Measurements from ENCODE around the gene LHX3.

LHX3 gene

DNA sequence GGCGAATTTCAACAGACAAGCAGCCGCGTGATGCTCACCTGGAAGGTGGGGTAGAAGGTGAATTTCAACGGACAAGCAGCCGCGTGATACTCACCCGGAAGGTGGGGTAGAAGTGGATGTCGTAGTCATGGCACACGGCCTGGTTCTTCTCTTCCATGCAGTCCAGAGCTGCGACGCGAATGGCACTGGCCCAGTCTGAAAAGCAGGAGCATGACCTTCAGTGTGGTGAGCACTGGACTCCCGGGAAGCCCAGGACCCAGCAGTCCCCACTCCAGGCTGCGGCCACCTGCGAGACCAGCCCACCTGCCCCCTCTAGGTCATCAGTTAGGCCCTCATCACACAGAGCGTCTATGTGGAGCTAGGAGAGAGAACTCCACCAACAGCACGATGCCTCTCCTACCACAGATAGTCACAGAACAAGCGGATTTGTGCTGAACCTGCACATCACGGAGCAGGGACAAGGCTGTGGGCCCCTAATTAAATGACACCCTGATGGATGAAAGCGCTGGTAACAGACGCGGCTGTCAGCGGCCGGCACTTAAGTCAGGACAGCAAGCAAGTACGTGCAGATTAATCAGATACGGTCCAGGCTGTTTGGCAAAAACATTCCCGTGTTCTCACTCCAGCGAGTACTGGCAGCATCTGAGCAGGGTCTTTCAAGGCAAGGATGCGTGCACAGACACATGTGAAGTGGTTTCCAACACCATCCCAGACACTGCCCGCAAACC is 21.9 kb upstream of the LHX3 start:
- no peak for DNase-seq (ENCODE audit: low spot score)

DNA sequence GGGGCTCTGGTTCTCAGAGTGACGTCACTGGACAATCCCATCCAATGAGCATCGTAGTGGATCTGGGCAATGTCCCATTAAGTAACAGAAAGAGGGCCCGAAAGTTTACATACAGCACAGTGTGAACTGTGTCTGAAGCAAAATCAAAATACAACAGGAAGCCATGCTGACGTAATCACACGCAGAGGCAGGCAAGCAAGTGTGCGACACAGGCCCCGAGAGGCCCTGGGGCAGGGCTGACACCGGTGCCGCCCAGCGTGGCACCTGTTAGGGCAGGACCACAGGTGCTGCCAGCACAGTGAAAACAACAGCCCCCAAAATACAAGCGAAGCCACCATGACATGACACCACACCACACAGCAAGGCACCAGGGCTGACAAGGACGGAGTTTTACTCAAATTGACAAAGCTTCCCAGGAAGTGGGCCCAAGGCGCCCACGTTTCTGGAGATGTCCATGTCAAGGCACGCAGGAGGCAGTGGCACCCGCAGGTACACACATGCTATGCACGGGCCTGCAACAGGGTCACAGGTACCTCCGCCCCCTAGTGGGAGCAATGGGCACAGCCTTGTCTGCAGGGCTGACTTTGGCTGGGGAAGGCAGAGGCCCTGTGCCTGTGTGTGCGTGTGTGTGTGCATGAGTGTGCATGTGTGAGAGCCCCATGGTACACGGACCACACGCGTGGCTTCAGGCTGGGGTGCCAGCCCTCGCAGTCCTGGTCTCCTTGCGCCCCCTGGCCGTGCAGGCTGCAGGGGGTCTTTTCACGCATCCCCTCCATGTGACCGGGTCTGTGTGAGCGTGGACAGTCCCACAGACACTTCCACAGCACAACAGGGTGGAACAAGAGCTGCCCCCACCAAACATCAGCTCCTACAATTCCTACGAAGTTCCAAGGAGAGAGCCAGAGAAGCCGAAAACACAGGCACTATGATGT is 21.1 kb upstream of the LHX3 start:
- peak; percentile 73 for DNase-seq (ENCODE audit: low spot score)

DNA sequence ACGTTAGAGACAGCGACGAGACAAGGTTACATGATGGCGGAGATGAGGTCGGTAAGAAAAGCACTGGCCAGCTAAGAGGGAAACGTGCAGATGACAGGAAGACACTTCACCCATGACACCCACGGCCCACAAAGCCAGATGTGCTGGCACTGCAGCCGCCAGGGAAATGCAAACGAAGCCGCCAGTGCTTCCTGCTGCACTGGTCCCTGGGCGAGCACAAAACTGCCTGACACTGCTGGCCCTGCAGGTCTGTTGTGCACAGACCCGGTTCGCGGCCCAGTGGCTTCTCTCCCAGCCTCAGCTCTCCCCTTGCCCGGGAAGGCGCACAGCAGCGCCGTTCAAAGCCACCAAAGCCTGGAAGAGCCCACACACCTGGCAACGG is 20.4 kb upstream of the LHX3 start:
- no peak for DNase-seq (ENCODE audit: low spot score)

DNA sequence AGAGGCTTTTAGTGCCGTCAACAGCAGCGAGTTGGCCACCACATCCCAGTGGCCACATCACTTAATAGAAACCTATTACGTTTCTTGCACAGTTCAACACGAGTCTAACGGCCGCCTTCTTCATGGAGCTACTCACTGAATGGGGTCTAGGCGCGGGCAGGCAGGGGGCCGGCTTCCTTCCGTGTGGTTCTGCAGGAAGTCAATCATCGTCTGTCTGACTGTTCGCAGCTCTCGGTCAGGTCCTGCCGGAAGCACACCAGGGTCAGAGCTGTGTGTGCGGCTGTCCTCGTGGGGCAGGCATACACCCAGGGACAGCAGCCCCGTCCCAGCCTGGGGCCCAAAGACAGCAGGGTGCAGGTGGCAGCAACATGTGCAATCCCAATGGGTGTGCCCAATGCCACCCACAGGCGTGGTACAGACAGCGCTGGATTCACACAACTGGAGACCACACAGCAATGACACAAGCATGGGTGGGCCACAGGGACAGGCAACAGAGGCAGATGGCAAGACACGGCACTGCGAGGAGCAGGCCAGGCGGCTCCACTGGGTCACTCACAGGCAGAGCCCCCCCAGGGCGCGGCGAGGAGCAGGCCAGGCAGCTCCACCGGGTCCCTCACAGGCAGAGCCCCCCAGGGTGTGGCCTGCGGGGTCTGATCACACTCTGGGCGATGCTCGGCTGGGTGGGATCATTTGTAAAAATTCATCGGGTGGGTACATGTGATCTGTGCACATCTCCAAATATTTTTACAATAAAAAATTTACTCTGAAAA is 19.1 kb upstream of the LHX3 start:
- no peak for DNase-seq (ENCODE audit: low spot score)

DNA sequence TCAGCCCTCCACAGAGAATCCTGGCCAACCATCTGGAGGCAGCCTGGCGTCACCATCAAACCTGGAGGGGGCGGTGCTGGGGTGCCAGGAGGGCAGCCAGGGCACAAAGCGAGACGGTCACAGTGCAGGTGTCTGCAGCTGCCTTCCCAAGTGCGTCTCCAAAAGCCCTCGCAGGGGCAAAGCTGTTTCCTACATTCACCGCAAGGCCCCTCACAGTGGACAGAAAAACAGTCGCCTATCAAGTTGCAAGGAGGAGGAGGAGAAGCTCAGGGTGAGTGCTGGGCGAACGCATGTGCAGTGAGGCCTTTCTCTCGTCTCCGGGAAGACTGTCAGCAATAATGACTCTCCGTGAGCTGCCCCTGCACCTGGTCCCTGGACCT is 18.0 kb upstream of the LHX3 start:
- DNase-seq (ENCODE audit: low spot score): no peak

DNA sequence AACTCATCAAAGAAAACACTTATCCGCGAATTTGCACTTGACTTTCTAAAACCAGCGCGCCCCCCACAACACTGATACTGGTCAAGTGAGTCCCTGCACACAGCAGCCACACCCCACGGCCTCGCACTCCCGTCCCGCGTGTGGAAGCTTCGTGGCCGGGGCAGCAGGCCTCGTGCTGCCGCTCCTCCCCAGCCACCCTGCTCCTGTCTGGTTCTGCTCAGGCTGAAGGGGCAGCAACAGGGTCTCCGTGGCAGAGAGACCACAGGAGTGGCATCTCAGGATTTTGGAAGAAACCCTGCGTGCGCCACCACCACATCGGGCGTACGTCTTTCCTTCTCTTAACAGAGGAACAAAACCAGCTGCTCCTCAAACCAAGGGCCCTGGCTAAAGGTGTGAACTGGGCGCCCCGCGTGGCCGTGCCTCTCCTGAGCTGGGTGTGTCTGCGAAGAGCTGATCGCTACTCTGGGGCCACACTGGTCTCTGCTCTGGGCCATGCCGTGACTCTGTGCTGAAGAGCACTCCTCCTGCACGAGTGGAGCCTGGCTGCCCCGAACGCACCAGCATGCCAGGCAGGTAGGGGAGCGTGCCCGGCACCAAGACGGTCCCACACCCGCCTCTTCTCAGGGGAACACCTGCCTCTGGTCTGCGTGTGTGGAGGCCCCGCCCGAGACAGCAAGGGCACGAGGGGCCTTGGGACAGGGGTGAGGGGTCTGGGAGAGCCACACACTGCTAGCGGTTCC is 17.4 kb upstream of the LHX3 start:
- DNase-seq (ENCODE audit: low spot score): no peak

DNA sequence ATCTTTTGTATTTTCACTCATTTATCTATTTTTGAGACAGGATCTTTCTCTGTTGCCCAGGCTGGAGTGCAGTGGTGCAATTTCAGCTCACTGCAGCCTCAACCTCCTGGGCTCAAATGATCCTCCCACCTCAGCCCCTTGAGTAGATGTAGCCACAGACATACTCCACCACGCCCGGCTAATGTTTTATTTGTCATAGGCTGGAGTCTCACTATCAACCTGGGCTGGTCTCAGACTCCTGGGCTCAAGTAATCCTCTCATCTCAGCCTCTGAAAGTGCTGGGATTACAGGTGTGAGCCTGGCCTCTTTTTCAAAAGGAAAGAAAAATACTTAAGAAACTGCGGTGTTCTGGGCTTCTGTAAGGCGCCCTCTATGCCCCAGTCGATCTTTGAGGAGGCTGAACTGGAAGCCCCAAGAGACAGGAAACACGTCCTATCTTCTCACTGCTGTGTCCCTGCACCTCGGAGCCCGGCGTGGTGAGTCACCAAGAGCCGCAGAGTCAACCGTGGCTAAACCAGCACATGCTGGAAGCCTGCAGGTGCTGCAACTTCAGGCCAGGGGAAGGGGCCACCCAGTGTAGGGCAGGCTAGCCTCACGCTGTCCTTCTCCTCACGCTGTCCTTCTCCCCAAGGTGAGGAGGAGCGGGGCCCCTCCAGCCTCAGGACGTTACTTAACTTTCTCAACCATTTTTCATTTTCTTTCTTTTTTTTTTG is 15.2 kb upstream of the LHX3 start:
- DNase-seq (ENCODE audit: low spot score): peak; percentile 54

DNA sequence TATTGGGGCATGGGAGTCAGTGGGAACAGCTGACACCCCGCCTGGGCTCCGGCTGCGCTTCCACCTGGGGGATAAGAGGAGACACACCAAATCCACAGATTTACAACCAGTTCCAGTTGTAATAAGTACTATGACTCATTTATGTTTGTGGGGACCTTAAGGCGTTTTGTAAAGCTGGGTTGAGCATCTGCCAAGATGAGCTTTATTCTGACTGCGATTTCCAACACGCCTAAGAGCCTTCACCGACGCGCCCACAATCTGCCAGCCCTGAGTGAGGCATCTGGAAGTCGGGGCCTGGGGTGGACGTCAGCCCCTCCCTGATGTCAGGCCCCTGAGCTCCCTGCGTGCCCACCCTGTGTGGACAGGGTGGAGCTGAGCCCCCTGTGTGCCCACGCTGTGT is 14.3 kb upstream of the LHX3 start:
- no peak for DNase-seq (ENCODE audit: low spot score)

DNA sequence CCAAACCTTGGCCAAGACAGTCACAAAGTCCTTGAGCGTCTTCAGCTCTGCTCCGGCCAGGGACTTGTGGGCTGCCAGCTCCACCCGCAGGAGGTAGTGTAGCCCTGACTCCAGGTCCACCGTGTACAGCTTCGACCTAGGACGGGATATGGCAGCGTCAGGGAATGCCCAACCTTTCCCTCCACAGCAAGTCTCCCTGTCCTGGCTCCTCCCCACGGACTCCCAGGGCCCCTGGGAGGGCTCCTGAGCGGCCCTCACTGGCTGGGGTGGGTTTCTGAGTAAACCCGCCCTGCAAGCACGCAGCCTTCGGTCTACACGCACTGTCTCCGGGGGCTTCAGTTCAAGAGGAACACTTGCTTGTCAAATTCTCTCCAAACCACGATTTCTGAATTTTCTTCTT is 13.7 kb upstream of the LHX3 start:
- no peak for DNase-seq (ENCODE audit: low spot score)

DNA sequence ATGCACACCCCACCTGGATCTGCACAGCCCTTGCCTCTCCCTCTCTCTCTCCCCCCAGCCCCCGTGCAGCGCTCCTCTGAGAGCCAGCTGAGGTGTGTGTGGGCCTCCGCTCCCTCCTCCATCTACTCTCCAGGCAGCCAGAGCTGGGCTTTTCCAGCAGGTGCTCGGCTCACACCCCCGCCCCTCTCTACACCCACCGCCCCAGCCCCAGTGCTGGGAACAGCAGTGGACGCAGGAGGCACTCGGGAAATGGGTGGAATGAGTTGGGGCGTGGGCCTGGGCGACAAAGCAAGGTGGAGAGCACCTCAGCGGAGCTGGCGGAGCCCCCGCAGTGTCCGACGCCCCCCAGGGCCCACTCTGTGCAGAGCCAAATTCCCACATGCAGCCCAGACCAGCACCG is 13.3 kb upstream of the LHX3 start:
- DNase-seq (ENCODE audit: low spot score): no peak

DNA sequence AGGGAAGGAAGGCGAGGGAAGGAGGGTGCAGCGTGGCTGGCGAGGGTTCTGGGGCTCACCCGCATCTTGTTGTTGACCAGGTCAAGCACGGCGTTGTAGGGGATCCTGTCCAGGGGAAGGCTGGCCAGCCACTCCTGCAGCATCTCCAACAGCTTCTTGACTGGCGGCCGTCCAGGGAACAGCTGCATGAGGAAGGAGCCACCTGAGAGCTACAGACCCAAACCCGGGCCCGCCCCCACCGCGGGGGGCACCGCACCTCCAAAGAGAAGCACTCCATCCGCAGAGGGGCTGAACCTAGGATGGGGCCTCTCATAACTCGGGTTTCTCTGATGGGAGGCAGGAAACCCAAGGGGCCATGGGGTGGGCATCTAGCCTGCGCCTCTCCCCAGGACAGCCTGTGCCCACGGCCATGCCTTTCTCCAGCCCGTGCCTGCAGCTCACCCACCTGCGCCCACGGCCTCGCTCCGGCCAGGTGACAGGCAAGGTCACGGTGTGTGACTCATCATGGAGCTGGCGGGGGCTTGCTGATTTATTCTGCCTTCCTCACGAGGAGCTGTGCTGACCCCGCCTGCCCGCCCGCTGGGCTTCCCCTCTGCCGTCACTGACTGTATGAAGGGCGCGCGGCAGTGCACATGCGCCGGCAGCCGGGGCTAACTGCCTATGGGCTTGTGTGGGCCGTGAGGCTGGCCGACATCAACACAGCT is 11.8 kb upstream of the LHX3 start:
- no peak for DNase-seq (ENCODE audit: low spot score)

DNA sequence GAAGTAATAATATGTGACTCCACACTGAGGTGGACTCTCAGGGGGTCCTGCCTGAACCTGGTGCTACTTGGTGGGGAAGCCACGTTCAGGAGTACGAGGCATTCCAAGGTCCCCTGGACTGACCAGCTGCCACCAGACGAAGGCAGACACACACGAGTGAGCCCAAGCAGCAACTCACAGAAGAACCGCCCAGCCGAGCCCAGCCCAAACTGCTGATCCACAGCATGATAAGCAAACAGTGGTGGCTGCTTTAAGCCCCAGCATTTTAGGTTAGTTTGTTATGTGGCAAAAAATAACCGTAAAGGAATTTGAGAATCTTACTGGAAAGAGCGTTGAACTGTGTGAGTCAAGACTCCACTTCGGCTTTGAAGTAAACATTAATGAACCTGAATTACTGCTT is 8.8 kb upstream of the LHX3 start:
- no peak for DNase-seq (ENCODE audit: low spot score)

DNA sequence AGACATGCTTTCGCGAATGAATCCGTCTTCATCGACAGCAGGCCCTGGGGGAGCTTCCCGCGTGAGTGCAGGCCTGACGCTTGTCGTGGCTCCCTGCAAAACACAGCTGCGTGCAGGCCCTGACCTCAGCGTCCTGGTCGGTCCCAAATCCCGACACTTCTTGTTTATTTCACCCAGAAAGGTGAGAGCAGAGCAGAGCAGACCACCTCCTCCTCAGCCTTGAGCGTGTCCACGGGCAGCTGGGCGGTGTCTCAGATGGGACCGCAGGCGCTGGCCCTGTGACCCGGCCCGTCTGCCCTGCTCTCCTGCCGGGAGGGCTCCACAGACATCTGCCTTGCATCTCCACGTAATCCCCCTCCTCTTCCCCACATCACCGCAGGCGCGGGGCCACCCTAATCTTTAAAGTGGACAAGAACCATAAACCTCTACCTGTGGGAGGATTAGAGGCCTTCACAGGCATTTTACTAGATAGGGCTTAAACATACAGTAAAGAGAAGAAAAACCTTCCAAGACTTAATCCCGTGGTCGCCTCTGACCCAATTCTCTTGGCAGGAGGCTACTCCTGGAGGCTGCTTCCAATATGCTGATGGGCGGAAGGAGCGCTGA is 7.5 kb upstream of the LHX3 start:
- no peak for DNase-seq (ENCODE audit: low spot score)

DNA sequence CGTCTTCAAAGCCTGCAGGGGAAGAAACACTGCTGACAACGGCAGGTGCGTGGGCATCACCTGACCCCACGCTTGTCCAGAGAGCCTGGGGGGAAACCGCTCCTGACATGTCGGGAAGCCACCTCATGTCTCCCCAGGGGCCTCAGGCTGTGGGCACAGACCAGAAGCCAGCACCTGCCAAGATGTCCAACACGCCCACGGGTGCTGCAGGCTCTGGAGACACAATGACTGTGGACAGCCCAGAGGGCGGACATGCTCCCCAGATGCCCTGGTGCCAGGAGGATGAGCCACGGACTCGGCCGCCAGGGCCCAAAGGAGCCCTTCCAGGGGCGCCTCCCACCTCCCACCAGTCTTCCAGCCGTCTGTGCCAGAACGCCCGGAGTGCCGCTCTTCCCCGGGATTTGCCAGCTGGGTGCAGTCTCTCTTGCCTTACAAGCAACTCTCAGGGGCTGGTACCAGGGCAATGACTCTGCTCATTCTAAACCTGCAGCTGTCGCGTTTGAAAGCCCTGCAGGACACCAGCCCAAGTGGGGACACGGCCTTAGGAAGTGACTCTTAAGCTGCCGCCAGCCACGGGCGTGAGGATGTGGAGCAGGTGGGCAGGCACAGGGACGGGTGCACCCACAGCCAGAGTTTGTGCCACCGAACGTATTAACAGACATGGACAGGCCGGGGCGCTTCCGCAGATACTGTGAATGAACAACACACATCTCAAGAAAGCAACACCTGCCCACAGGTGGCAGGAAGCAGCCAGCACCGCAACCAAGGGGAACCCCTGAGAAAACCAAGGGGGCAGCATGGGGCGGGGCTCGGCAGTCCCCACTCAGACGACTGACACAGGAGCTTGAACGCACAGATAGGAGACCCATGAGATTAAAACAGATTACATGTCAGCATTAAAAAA is 6.8 kb upstream of the LHX3 start:
- no peak for DNase-seq (ENCODE audit: low spot score)

DNA sequence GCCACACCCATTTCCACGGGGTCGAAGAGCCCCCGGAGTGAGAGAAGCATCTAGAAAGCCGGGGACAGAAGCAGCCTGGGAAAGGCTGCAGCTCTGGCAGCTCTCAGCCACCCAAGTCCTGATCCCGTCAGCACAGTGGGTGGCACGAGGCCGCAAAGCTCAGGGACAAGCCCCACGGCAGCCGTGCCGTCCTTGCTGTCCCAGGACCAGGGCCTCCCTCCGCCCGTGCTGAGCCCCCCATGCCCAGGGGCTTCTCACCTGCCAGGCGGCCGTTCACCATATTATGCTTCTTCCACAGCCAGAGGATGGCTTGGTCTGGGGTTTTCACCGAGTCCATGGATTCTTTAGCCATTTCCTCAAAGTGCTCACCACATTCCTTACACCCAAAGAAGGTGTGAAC is 6.1 kb upstream of the LHX3 start:
- DNase-seq (ENCODE audit: low spot score): no peak

DNA sequence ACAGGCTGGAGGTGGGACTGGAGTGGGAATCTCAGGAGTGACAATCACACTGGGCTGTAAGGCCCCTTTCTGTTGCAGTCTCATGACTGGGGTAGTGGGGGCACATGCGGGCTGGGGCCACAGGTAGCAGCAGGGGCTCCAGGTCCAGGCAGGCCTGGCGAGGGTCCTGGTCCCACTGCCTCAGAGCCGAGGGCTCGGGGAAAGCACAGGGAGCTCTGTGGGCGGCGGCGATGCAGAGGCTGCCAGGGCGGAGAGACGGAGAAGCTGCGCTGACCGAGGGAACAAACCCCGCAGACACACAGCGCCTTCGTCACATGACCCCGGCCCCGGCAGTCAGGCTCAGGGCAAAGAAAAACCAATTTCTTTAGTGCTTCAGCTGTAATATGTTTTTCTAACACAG is 5.3 kb upstream of the LHX3 start:
- no peak for DNase-seq (ENCODE audit: low spot score)

DNA sequence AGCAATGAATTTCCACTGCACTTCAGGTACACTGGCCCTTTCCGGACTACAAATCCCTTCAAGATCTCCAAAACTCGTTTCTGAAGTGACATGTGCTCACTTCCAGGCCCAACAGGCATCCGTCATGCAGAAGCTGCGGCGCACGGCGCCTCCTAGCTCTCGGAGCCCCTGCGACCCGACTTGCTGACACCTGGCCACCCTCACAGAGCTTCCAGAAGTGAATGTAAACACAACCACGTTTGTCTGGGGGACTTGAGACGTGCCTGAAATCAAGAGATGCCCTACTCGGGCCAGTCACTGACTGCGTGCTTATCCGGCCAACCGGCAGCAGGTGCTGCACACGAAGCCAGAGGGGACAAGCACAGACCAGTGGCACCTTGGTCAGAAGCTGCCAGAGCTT is 4.9 kb upstream of the LHX3 start:
- no peak for DNase-seq (ENCODE audit: low spot score)

DNA sequence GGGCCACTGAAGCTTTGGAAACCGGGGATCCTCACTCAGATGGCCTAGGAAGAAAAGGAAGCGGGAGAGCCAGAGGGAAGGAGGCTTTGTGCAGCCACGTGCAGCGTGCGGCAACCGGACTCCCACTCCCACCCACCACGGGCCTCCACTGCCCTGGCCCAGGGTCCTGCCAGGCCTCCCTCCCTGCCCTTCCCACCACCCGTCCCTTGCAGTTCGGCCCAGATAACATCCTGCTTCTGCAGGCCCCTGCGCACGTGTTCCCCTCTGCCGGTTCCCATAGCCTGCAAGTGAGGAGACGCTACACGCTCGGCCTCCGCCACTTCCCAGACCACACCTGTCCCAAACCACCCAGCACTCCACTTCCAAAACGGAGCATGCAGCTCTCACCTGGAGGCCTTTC is 4.3 kb upstream of the LHX3 start:
- no peak for DNase-seq (ENCODE audit: low spot score)

DNA sequence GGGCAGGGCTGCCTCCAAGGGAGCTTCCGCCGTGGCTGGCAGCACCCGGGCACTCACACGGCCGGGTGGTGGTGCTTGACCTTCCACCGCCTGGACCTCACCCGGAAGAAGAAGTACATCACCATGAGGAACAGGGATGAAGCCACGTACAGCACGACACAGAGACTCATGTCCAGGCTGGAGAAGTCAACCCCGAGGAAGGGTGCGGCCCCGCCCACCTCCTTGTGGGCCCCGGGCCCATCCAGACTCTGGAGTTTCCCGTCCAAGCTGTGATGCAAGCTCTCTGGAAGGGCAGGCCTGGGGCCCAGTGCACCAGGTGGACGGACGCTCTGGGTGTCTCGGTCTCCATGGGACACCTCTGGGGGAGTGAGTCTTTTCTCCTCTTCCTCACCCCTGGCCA is 3.7 kb upstream of the LHX3 start:
- DNase-seq (ENCODE audit: low spot score): no peak

Measured in activated CD4-positive, alpha-beta T cell treated with anti-CD3 and anti-CD28 coated beads, Interleukin-2, Interleukin-4, amounts not matched to agents 100 ng/mL and 50 ng/mL, durations not matched to agents 16 hours and 8 hours (primary cell).